ENCODE results near the gene FEZF1. TPM values are rescaled to one million over a fixed set of nuclear protein-coding genes. Genes with fewer than 3 reads are reported as not detected.

FEZF1 gene
- not detected for total RNA-seq
- polyA plus RNA-seq: not detected
- long read RNA-seq, donor 1: 0 reads
- long read RNA-seq, donor 2: 0 reads
- long read RNA-seq, donor 3: 0 reads
- long read RNA-seq, donor 4: 0 reads
- long read RNA-seq, donor 5: 0 reads
- long read RNA-seq, donor 6: 0 reads
- long read RNA-seq, donor 7: 0 reads
- long read RNA-seq, donor 8: 0 reads
- long read RNA-seq, donor 9: 0 reads
- long read RNA-seq, donor 10: 0 reads

DNA sequence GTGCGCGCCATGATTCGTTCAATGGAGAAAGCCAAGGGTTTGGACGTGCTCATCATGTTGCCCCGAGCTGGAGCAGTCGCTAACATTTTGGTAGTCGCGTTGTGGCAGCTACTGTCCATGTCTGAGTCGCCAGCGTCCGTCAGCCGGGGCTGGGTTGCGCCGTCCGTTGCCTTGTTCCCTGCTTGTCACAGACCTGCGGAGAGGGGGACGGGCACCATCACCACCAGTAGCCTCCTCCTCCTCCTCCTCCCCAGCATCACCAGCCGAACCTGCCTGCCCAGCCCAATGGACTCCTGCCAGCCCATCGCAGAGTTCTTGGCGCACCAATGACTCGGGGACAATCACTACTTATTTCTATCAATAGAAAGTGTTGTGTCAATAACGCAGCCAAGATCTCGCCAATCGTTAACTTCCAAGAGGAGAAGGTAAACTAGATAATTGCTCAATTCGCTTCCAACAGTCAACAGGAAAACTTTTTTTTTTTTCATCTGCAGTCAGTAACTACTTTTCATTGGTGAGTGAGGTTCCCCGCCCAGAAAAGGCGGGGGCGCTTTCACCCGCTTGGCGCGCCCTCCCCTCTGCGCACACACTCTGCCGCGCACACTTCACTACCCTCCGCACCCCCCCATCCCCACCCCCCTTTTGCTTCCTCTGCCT, at the start of gene FEZF1:
Gene FEZF1, minus strand, starts transcription at position 432 of the 657 bp plus-strand sequence. Its CDS starts 313 bp downstream, at position 119.
- DNase-seq: peak in 1 of 2 donors; percentile 36
- TF ChIP-seq POLR2AphosphoS5 (IDR thresholded peaks at IDR 0.05): no peak
- TF ChIP-seq, protein P1, sequence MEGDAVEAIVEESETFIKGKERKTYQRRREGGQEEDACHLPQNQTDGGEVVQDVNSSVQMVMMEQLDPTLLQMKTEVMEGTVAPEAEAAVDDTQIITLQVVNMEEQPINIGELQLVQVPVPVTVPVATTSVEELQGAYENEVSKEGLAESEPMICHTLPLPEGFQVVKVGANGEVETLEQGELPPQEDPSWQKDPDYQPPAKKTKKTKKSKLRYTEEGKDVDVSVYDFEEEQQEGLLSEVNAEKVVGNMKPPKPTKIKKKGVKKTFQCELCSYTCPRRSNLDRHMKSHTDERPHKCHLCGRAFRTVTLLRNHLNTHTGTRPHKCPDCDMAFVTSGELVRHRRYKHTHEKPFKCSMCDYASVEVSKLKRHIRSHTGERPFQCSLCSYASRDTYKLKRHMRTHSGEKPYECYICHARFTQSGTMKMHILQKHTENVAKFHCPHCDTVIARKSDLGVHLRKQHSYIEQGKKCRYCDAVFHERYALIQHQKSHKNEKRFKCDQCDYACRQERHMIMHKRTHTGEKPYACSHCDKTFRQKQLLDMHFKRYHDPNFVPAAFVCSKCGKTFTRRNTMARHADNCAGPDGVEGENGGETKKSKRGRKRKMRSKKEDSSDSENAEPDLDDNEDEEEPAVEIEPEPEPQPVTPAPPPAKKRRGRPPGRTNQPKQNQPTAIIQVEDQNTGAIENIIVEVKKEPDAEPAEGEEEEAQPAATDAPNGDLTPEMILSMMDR (IDR thresholded peaks at IDR 0.05): no peak
- TF ChIP-seq POLR2A (IDR thresholded peaks at IDR 0.05): no peak
- TF ChIP-seq EP300 (IDR thresholded peaks at IDR 0.05): no peak
- WGBS, 5 donors: 2 to 7% (median 4%) methylated on average over 19 to 35 of the region's 35 CpGs
- H3K27ac ChIP-seq: no peak within 1 kb of the TSS
- peaks cover 0 to 14% (median 6%) of the 10 kb centered on the region in 4 donors for H3K9me3 ChIP-seq
- peak within 1 kb of the TSS; percentile 12 to 49 (median 22) for H3K4me3 ChIP-seq
- no peaks in the 10 kb centered on the region for H3K36me3 ChIP-seq
- intact Hi-C loops (cut with DNase I; ENCODE audit: low total_unique reads): no loop called here
- peaks cover 19 to 59% (median 42%) of the 10 kb centered on the region in 4 donors for H3K4me1 ChIP-seq
- H3K27me3 ChIP-seq: peaks cover 58 to 100% (median 96%) of the 10 kb centered on the region in 3 donors

DNA sequence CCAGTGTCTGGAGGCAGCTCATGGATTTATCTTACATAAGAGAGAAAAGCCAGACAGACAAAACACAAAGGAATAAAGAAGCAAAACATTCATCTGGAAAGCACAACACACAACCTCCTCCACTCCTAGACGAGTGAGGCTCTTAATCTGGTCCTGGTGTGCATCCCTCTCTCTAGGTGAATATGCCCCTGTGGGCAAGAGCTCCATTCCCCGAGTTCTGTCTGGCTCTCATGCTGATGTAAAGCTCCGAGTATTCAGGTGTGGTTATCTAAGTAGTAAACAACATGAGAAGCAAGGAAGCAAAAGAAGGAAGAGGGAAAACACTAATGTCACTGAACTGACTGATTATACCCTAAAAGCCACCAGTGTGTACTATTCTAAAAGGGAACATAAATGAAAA, 47.9 kb upstream of the FEZF1 start:
- Histone ChIP-seq H3K27ac (no peak overlapping the region), H3K4me1 (no peaks in the 10 kb centered on the region), H3K27me3 (no peaks in the 10 kb centered on the region), H3K36me3 (no peaks in the 10 kb centered on the region), H3K4me3 (no peak overlapping the region), H3K9me3 (no peaks in the 10 kb centered on the region)
- intact Hi-C loops (cut with DNase I; ENCODE audit: low total_unique reads): no loop called here
- WGBS, 5 donors: 49 to 71% (median 63%) methylated on average over 3 of the region's 3 CpGs
- DNase-seq: no peak
- TF ChIP-seq POLR2AphosphoS5 (IDR thresholded peaks at IDR 0.05): no peak
- TF ChIP-seq, protein P1 (IDR thresholded peaks at IDR 0.05): no peak

DNA sequence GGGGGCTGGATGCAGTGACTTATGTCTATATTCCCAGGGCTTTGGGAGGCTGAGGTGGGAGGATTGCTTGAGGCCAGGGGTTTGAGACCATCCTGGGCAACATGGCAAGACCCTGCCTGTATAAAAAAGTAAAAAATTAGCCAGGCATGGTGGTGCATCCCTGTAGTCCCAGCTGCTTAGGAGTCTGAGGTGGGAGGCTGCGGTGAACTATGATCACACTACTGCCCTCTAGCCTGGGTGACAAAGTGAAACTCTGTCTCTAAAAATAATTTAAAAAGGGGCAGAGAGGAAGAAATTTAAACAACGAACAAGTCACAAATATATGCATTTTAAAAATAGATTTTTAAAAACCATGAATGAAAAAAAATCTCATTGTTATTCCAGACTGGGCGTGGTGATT, 46.2 kb upstream of the FEZF1 start:
- Histone ChIP-seq H3K27ac (no peak overlapping the region), H3K9me3 (no peaks in the 10 kb centered on the region), H3K36me3 (no peaks in the 10 kb centered on the region), H3K4me3 (no peak overlapping the region), H3K4me1 (no peaks in the 10 kb centered on the region), H3K27me3 (no peaks in the 10 kb centered on the region)
- 90 to 94% (median 93%) methylated on average over 3 of the region's 3 CpGs for WGBS, 5 donors
- intact Hi-C loops (cut with DNase I; ENCODE audit: low total_unique reads): no loop called here
- DNase-seq: no peak
- TF ChIP-seq, protein P1 (IDR thresholded peaks at IDR 0.05): no peak
- TF ChIP-seq POLR2A (IDR thresholded peaks at IDR 0.05): no peak
- TF ChIP-seq EP300 (IDR thresholded peaks at IDR 0.05): no peak
- no peak for TF ChIP-seq POLR2AphosphoS5 (IDR thresholded peaks at IDR 0.05)

GRCh38 chr7:122344303-122344620, 39.7 kb upstream of the FEZF1 start:
- H3K4me1 ChIP-seq: no peaks in the 10 kb centered on the region
- TF ChIP-seq, protein P1 (IDR thresholded peaks at IDR 0.05): no peak
- TF ChIP-seq POLR2A (IDR thresholded peaks at IDR 0.05): no peak
- TF ChIP-seq POLR2AphosphoS5 (IDR thresholded peaks at IDR 0.05): no peak
- TF ChIP-seq EP300 (IDR thresholded peaks at IDR 0.05): no peak
- no peak overlapping the region for H3K4me3 ChIP-seq
- intact Hi-C loops (cut with DNase I; ENCODE audit: low total_unique reads): no loop called here
- WGBS, 5 donors: 83 to 93% (median 88%) methylated on average over 1 of the region's 1 CpG
- H3K9me3 ChIP-seq: no peaks in the 10 kb centered on the region
- no peaks in the 10 kb centered on the region for H3K27me3 ChIP-seq
- H3K27ac ChIP-seq: no peak overlapping the region
- H3K36me3 ChIP-seq: peaks cover 0 to 7% (median 5%) of the 10 kb centered on the region in 4 donors
- DNase-seq: no peak

Measured in stomach (tissue), 19 donors.